Activated CD4-positive, alpha-beta T cell treated with anti-CD3 and anti-CD28 coated beads, Interleukin-2, amount 10 ng/mL, durations not matched to agents 7 days and 5 days (primary cell): ENCODE data around the gene ALDH1B1. TPM values are rescaled to one million over a fixed set of nuclear protein-coding genes. Genes with fewer than 3 reads are reported as not detected.

Source experiments
- CTCF ChIA-PET: fragments of 350-600 bp; sonication (Branson Sonifier 250); formaldehyde crosslinking; loops from one replicate; lab custom pipeline; 2021; ENCODE audit warnings: antibody characterized with exemption; lab: Charles Lee
- POLR2A ChIA-PET: fragments of 350-600 bp; sonication (Branson Sonifier 250); formaldehyde crosslinking; loops from one replicate; lab custom pipeline; 2021; ENCODE audit warnings: antibody characterized with exemption; lab: Charles Lee
- DNase-seq: peaks from one replicate; pipeline ENCODE4 v3.0.0-alpha.2; 2020
- H3K27ac Mint-ChIP-seq: one replicate; pipeline ENCODE4 v1.8.0; 2021; ENCODE audit warnings: mild to moderate bottlenecking, moderate library complexity, mixed read lengths
- H3K27me3 Mint-ChIP-seq: one replicate; pipeline ENCODE4 v1.8.0; 2021; ENCODE audit warnings: mixed read lengths
- H3K36me3 Mint-ChIP-seq: one replicate; pipeline ENCODE4 v1.8.0; 2021; ENCODE audit warnings: low read depth, mixed read lengths
- H3K4me1 Mint-ChIP-seq: one replicate; pipeline ENCODE4 v1.8.0; 2021; ENCODE audit warnings: mixed read lengths
- H3K4me3 Mint-ChIP-seq: one replicate; pipeline ENCODE4 v1.8.0; 2021; ENCODE audit warnings: mild to moderate bottlenecking, moderate library complexity, mixed read lengths
- H3K9me3 Mint-ChIP-seq: one replicate; pipeline ENCODE4 v1.8.0; 2021; ENCODE audit warnings: mixed read lengths
- total RNA-seq, 2 experiments: library from RNA; stranded (reverse); gene quantifications; one replicate each; pipeline ENCODE4 v1.2.3, GENCODE V29; 2021

ALDH1B1 gene
- total RNA-seq, 2 experiments from 2014 or later, result 8.0 to 8.1 TPM

DNA sequence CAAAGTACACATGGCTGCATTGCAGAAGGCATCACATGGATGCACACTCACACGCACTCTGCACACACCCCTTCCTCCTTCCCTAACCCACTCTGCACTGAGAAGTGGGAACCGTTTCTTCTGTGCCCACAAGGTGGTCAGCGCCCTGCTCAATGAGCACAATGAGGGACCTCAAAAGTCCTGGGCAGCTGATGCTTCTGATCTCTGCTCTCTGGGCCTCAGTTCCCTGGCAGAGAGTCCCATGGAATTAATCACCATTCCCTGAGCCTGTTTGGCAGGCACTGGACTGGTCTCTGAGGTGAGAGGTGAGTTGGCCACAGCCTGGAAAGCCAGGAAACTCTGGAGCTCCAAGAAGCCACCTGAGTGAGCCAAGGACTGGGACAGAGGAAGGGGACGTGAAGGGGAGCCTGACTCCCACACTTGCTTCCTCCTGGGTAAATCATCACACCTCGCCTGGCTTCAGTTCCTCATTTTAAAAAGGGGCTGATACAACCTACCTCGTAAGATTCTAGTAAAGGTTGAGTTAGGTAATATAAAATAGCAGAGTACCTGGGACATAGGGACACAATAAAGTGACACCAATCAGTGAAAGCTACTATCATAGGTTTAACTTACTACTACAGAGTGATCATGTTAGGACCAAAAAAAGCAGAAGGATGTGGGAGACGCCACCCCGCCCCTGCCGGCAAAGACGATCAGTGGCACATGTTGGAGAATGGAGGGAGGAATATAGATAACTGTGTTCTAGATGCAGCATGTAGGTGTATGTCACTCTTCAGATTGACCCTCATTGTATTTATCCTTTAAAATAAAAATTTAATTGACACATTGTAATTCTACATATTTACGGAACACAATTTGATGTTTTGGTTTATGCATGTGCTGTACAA lies 52.9 kb downstream of the ALDH1B1 start:
- CTCF ChIA-PET, result no interaction called here
- H3K9me3 Mint-ChIP-seq, result no peaks in the 10 kb centered on the region
- H3K4me1 Mint-ChIP-seq, result no peaks in the 10 kb centered on the region
- no peak for DNase-seq
- POLR2A ChIA-PET, result no interaction called here
- H3K36me3 Mint-ChIP-seq, result no peaks in the 10 kb centered on the region
- peaks cover 35% of the 10 kb centered on the region for H3K27me3 Mint-ChIP-seq
- no peak overlapping the region for H3K4me3 Mint-ChIP-seq
- no peak overlapping the region for H3K27ac Mint-ChIP-seq

DNA sequence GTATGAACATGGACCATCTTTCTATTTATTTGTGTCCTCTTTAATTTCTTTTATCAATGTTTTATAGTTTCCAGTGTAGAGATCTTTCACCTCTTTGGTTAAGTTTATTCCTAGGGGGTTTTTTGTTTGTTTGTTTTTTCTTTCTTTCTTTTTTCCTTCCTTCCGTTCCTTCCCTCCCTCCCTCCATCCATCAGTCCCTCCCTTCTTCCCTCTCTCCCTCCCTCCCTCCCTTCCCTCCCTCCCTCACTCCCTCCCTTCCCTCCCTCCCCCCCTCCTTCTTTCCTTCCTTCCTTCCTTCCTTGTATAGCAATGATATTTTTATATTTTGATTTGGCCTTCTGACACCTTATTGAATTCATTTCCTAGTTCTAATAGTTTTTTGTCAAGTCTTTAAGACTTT lies 55.2 kb downstream of the ALDH1B1 start:
- ChIA-PET POLR2A (no interaction called here), CTCF (no interaction called here)
- H3K27ac Mint-ChIP-seq, result no peak overlapping the region
- H3K9me3 Mint-ChIP-seq, result peaks cover 10% of the 10 kb centered on the region
- no peaks in the 10 kb centered on the region for H3K4me1 Mint-ChIP-seq
- no peak for DNase-seq
- peaks cover 41% of the 10 kb centered on the region for H3K27me3 Mint-ChIP-seq
- H3K4me3 Mint-ChIP-seq, result no peak overlapping the region
- H3K36me3 Mint-ChIP-seq, result no peaks in the 10 kb centered on the region

Other genes starting within 250 kb of the ALDH1B1 start
- not detected for gene IGFBPL1, start 31.8 kb downstream of the ALDH1B1 start, total RNA-seq
- 1 to 10 TPM; 1.9 to 2.0 TPM for gene ANKRD18A, start 227.9 kb downstream of the ALDH1B1 start, total RNA-seq